ENCODE data around the gene SLC11A2.

- TF ChIP-seq POLR2A (conservative IDR thresholded peaks at IDR 0.05) (no peak), FOXM1 (IDR thresholded peaks at IDR 0.05; ENCODE audit: low read depth) (no peak), FOXM1 (CRISPR knock-in tag; IDR thresholded peaks at IDR 0.05; ENCODE audit: low read depth) (no peak), MYC (IDR thresholded peaks at IDR 0.05; ENCODE audit: low read depth, low read length) (no peak), MYC (CRISPR knock-in tag; IDR thresholded peaks at IDR 0.05; ENCODE audit: borderline replicate concordance, low read depth) (no peak), SRSF1 (IDR thresholded peaks at IDR 0.05; ENCODE audit: low read depth, low read length) (no peak), CREB1 (IDR thresholded peaks at IDR 0.05) (no peak), CREB1 (CRISPR knock-in tag; IDR thresholded peaks at IDR 0.05) (no peak), TAF1 (IDR thresholded peaks at IDR 0.05; ENCODE audit: control insufficient read depth, extremely low read depth, insufficient read depth, low read length, severe bottlenecking) (no peak), JUND (IDR thresholded peaks at IDR 0.05; ENCODE audit: borderline replicate concordance, low read depth, low read length) (no peak), JUND (tag; IDR thresholded peaks at IDR 0.05; ENCODE audit: borderline replicate concordance, low read depth, low read length) (no peak), REST (IDR thresholded peaks at IDR 0.05; ENCODE audit: borderline replicate concordance) (no peak), REST (CRISPR knock-in tag; IDR thresholded peaks at IDR 0.05; ENCODE audit: low read depth) (no peak), CTCF (IDR thresholded peaks at IDR 0.05 in 2 of 3, conservative IDR thresholded peaks at IDR 0.05 in 1 of 3; ENCODE audit: insufficient read depth in 2 of 3, low read depth in 1 of 3, low read length in 3 of 3) (no peak), JUNB (CRISPR knock-in tag; conservative IDR thresholded peaks at IDR 0.05) (no peak), IRF2 (CRISPR knock-in tag; IDR thresholded peaks at IDR 0.05) (no peak), HDAC2 (IDR thresholded peaks at IDR 0.05) (no peak), EGR1 (conservative IDR thresholded peaks at IDR 0.05) (no peak)
- TF ChIP-seq, protein P1, sequence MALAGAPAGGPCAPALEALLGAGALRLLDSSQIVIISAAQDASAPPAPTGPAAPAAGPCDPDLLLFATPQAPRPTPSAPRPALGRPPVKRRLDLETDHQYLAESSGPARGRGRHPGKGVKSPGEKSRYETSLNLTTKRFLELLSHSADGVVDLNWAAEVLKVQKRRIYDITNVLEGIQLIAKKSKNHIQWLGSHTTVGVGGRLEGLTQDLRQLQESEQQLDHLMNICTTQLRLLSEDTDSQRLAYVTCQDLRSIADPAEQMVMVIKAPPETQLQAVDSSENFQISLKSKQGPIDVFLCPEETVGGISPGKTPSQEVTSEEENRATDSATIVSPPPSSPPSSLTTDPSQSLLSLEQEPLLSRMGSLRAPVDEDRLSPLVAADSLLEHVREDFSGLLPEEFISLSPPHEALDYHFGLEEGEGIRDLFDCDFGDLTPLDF (CRISPR knock-in tag; IDR thresholded peaks at IDR 0.05), result no peak
Measured at GRCh38 chr12:51036279-51036678, 10.1 kb upstream of the SLC11A2 start.
